ENCODE data around the gene IFT80.
A peak's percentile ranks its signal among the peaks of the same experiment; 100 is the strongest.
"Not testable (repeated sequence)": the region's sequence is repeated elsewhere in the genome, so short reads cannot be mapped to it uniquely, and the experiment has no call there.

Gene IFT80

GRCh38 chr3:160259589-160259988, 139.4 kb downstream of the IFT80 start:
- peak; percentile 6 for DNase-seq

DNA sequence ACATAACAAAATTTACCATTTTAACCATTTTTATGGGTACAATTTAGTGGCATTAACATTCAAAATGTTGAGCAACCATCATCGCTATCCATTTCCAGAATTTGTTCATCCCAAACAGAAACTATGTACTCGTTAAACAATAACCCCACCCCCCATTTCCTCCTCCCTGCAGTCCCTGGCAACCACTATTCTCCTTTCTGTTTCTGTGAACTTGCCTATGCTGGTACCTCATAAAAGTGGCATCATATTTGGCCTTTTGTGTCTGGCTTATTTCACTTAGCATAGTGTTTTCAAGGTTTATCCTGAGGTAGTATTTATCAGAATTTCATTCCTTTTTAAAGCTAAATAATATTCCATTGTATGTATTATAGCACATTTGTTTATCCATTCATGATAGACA, 141.4 kb downstream of the IFT80 start:
- no peak for DNase-seq

DNA sequence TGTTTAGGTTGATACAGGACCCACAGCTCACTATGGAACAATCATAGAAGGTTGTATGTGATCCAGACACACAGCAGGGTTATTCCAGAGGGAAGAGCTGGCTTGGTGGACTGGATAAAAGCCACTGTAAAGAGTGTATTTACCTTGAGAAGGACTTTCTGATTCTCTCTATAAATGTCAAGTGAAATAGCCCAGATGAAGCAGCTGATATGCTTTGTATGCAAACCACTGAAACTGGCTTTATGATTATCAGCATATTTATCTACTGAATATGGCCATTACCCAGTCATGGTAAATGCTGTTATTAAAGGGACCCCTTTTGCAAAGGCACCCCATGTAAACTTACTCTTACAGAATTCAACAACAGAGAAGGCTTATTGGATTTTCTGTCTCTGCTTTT, 145.7 kb downstream of the IFT80 start:
- DNase-seq: no peak

DNA sequence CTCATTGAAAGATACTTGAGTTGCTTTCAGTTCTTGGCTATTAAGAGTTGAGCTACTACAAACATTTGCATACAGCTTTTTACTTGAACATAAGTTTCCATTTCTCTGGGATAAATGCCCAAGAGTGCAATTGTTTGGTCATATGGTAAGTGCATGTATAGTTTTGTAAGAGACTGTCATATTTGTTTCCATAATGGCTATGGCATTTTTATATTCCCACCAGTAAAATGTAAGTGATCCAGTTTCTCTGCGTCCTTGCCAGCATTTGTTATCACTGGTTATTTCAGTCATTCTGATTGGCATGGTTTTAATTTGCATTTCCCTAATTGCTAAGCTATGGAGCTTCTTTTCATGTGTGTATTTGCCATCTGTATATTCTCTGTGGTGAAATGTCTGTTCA, 151.3 kb downstream of the IFT80 start:
- DNase-seq: no peak

DNA sequence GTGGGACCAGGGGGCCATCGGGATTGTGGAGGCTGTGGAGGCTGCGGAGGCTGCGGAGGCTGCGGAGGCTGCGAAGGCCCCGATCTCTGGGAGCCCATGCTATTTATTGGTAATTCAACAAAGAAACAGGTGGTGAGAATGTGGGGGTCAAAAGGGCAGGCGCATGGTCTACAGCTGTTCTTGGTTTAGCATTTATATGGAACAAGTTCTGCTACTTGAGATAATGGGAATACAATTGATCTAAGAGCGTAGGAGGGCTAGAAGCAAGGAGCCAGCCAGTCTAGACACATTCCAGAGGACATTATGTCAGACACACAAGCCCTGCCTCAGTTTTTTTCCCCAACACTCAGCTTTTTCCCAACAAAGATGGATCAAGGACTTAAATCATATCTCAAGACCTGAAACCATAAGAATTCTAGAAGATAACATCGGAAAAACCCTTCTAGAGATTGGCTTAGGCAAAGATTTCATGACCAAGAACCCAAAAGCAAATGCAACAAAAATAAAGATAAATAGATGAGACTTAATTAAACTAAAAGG, 153.7 kb downstream of the IFT80 start:
- no peak for DNase-seq

DNA sequence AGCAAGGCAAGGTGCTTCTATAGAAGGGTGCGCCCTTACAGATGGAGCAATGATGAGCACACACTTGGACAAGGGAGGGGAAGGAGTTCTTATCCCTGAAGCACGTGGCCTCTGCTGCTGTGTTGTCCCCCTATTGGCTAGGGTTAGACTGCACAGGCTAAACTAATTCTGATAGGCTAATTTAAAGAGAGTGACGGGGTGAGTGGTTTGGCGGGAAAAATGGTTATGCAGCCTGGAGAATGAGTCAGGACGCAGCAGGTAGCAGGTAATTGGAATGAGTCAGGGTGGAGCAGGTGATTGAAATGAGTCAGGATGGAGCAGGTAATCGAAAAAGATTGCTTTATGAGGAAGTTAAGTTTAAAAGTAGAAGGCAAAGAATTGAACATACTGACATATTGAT, 158.3 kb downstream of the IFT80 start:
- DNase-seq: not testable (repeated sequence)

GRCh38 chr3:160232014-160232413, 167.0 kb downstream of the IFT80 start:
- DNase-seq: no peak

DNA sequence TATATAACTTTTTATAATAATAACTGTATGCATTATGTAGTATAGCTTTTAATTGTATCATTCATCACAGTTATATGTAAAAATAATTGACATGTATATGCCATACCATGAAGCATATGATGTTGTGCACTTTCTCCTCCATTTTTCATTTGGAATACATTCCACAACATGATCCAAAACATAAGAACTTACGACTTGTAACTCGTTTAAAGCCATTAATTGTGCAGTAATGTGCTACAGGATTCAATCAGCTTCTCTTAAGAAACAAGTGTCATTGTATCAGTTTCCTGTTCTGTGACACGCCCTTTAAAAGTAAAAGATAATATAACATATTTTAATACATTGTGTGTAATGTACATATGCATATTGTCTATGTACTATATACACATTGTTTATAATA, 171.6 kb downstream of the IFT80 start:
- DNase-seq: no peak

DNA sequence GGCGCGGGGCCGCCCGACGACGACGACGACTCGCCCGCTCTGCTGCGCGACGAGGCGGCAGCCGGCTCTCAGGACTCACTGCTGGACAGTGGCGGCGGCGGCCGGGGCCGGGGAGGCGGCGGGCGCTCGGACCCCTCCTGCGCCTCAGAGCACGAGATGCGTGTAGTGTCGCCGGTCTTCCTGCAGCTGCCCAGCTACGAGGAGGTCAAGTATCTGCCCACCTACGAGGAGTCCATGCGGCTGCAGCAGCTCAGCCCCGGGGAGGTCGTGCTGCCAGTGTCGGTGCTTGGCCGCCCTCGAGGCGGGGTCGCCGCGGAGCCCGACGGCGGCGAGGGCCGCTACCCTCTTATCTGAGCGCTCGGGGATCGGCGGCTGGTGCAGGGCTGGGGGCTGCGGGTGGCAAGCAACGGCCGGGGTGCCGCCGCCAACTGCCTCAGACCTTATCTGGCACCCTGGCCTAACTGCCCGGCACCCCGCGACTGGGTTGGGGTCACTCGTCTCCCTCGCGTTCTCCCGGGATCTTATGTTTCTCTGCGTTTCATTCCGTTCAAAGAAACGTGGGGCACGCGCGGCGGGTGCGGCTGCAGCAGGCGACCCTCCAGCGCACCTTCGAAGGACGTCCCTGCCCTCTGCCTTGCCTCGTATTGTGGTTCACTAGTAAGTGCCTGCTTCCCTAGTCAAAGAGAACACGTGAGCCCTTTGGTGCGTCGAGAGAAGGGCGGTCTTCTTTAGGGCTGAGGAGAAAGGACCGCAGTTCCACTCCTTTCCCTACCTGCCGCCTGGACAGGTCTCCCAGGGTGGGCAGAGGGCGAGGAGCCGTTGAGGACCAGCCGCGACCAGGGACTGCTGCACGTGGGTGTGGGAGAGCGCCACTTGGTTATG, 172.8 kb downstream of the IFT80 start:
- no peak for DNase-seq

DNA sequence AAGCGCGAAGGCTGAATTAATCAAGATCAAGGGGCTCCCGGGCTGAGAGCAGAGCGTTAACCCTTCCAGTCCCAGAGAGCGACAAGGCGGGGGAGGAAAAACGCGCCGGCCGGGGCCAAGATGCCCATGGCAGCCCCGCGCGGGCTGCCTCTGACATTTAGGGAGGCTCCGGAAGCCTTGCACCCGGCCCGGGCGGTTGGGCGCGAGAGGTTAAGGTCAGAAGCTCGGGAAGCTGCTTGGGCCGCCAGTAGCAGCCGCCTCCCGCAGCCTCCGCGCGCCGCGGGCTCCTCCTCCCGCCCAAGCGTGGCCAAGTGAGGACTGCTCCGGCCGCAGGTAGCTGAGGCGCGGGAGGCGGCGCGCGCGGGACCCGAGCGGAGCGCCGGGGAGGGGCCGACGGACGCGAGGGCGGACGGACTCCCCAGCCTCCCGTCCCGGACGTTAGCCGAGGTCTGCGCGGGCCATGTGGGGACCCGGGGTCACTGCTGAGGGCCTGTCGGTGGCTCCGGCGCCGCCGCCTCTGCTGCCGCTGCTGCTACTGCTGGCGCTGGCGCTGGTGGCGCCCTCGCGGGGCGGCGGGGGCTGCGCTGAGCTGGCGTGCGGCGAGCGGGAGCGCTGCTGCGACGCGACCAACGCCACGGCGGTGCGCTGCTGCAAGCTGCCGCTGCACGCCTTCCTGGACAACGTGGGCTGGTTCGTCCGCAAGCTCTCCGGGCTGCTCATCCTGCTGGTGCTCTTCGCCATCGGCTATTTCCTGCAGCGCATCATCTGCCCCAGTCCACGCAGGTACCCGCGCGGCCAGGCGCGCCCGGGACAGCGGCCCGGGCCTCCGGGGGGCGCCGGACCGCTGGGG, 173.6 kb downstream of the IFT80 start, which contains the start of gene C3orf80:
TSS of gene C3orf80 (plus strand) at position 247 of the 850 bp plus-strand sequence. CDS start at position 461, 214 bp downstream.
- peak; percentile 49 for DNase-seq

DNA sequence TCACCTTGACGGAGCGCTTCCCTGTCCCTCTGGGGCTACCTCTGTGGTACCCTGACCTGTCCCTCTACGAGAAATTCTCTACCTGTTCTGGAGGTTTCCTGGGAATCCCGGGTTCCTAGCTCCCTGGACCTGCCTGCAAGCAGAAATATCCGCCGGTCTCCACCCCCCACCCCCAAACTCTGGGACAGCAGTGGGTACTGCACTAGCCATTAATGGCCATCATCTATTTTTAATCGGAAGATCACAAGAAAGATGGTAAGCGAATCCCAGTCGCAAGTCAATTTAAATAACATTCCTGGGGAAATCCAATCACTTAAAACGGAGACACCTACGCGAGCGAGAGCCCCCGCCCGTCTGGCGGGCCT, 174.2 kb downstream of the IFT80 start:
- DNase-seq: no peak

DNA sequence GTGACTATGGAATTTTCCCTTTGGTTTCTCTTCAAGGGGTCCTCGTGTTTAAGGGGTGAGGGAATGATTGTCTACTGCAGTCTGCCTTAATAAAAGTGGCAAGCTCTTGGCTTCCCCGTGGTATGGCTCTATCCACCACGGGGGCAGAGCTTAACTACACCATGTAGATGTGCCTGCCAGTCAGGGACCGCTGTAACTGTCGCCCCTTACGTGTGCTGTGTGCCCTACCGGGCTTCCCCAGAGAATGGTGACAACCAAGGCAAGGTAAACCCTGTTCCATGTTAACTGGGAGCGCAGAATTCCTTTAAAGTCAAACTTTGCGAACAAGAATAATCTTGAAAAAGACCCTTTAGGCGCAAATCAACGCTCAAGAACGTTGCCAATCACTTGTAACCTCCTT, 174.8 kb downstream of the IFT80 start:
- no peak for DNase-seq

- no peak for DNase-seq
Measured at GRCh38 chr3:160221019-160221418, 178.0 kb downstream of the IFT80 start.

DNA sequence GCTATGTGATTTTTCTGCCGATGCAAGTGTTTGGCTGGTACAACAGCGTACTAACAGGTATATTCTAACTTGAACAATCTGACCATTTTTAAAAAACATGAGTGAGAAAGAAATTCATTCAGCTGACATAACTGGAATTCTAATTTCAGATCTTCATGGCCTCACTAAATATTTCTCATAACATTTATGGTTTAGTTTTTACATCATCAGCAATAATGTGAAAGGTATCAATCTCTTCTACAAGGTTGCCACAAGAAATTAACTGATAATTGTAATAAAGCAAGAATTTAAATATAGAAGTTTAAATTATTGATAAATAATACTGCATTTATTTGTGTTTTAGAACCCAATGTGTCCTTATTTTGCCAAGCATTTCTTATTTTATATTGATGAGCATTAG, 179.0 kb downstream of the IFT80 start:
- no peak for DNase-seq

- DNase-seq: no peak
Measured at GRCh38 chr3:160218136-160218535, 180.9 kb downstream of the IFT80 start.

- no peak for DNase-seq
Measured at GRCh38 chr3:160217675-160218074, 181.3 kb downstream of the IFT80 start.

DNA sequence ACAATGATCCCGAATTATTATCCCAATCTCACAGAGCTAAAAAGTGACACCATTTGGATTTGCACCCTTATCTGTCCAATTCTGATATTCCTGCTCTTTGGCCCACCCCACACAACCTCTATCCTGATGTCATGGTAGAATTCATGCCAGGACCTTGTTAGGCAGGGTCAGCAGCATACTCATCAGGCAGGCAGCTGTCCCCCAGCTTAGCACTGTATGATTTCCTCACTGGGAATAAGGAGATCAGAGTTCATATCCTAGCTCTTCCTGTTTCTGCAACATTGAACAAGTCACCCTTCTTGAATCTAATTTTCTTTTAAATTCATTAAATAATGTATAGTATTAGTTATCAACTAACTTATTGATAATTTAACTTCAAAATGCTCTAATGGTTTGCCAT, 185.8 kb downstream of the IFT80 start:
- DNase-seq: no peak

GRCh38 chr3:160210799-160211221, 188.2 kb downstream of the IFT80 start:
- DNase-seq: peak; percentile 47

DNA sequence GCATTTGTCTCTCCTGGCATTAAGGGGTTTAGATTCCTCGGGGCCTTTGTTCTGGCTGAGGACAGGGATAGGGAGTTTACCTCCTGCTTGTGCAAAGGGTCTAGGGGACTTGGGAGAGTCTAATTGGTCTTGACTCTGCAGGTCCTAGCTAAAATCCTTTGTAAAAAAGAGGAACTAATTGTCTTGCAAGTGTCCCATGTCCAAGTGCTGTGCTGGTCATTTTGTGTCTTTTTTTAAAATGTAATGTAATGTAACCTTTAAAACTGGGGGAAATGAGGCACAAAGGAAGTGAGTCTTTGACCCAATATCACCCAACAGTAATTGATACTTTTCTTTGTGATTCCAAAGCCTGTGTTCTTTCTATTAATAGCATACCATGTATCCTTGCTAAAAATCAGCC, 188.7 kb downstream of the IFT80 start:
- no peak for DNase-seq
